ENCODE data around the gene KCNC3. TPM values are rescaled to one million over a fixed set of nuclear protein-coding genes. Genes with fewer than 3 reads are reported as not detected.
A peak's percentile ranks its signal among the peaks of the same experiment; 100 is the strongest.

KCNC3 gene
- total and polyA plus RNA-seq, 2 of the 13 experiments (the other 11 are each of a cell fraction or from before 2014, with no cell fraction given) = 0.29 to 1.7 TPM

- TF ChIP-seq HMGXB4 (CRISPR knock-in tag; IDR thresholded peaks at IDR 0.05; ENCODE audit: borderline replicate concordance in 1 of 2, low read depth in 1 of 2) = peak; percentile 33 to 55; a peak in 1 of 4 replicates
- TF ChIP-seq PAXIP1 (CRISPR knock-in tag; conservative IDR thresholded peaks at IDR 0.05) = no peak
- no peak for TF ChIP-seq HNF1A (IDR thresholded peaks at IDR 0.05; ENCODE audit: low read depth)
- TF ChIP-seq HNF1A (CRISPR knock-in tag; IDR thresholded peaks at IDR 0.05; ENCODE audit: borderline replicate concordance) = no peak
- TF ChIP-seq HNF1B (CRISPR knock-in tag; IDR thresholded peaks at IDR 0.05) = no peak
- 0 out of 2 replicates have a peak, but pooled peaks have one; percentile 66 for TF ChIP-seq KDM3A (CRISPR knock-in tag; IDR thresholded peaks at IDR 0.05; ENCODE audit: low read depth)
- TF ChIP-seq ZSCAN12 (CRISPR knock-in tag; IDR thresholded peaks at IDR 0.05) = no peak
- no peak for TF ChIP-seq ZFYVE20 (CRISPR knock-in tag; IDR thresholded peaks at IDR 0.05; ENCODE audit: borderline replicate concordance, low read depth)
- peak; percentile 25; the same call in 1 of the 2 replicates for TF ChIP-seq ZFP91 (CRISPR knock-in tag; IDR thresholded peaks at IDR 0.05; ENCODE audit: borderline replicate concordance)
These were observed 39.7 kb upstream of the KCNC3 start (continued) for GRCh38 chr19:50368649-50369570.

Data from HepG2 (cell line).